Thyroid gland (tissue), 4 donors: ENCODE results near the gene ALDH1B1. TPM values are rescaled to one million over a fixed set of nuclear protein-coding genes. Genes with fewer than 3 reads are reported as not detected.

Experiments used
- DNase-seq, 2 donors: peaks; one replicate each; pipeline ENCODE4 v3.0.0-alpha.2; 2019
- H3K27ac ChIP-seq, 3 donors: fragments of 200-600 bp; sonication (generic); 1 replicate in 2 of 3; 2 replicates in 1 of 3; pipeline ENCODE4 v1.5.1; 2016 to 2019; ENCODE audit warnings: mild to moderate bottlenecking in 1 of 3, moderate library complexity in 1 of 3
- H3K27me3 ChIP-seq: fragments of 200-600 bp; sonication (generic); one replicate; pipeline ENCODE4 v1.5.1; 2019
- H3K36me3 ChIP-seq, 2 donors: fragments of 200-600 bp; sonication (generic); one replicate each; pipeline ENCODE4 v1.5.1; 2016 to 2019
- H3K4me1 ChIP-seq, 2 donors: fragments of 200-600 bp; sonication (generic); one replicate each; pipeline ENCODE4 v1.5.1; 2017 to 2019
- H3K4me3 ChIP-seq, 3 donors: fragments of 200-600 bp; sonication (generic); replicated peaks in 1 of 3; 1 replicate in 2 of 3; 2 replicates in 1 of 3; pipeline ENCODE4 v1.5.1; 2016; ENCODE audit warnings: mild to moderate bottlenecking in 1 of 3
- H3K9me3 ChIP-seq: fragments of 200-600 bp; sonication (generic); one replicate; pipeline ENCODE4 v1.5.1; 2017
- CTCF ChIP-seq, 6 experiments: fragments of 200-600 bp in 3 of 6; fragments of 450-650 bp in 3 of 6; sonication (generic) in 3 of 6; IDR thresholded peaks; one replicate each; pipeline ENCODE4 v1.5.1; 2016 to 2019; ENCODE audit warnings: antibody characterized with exemption in 6 of 6, mild to moderate bottlenecking in 2 of 6, inconsistent platforms in 1 of 6, moderate library complexity in 1 of 6
- POLR2A ChIP-seq, 2 donors: fragments of 450-650 bp; IDR thresholded peaks; one replicate each; pipeline ENCODE4 v1.6.1; 2017; ENCODE audit warnings: antibody characterized with exemption in 2 of 2, mild to moderate bottlenecking in 2 of 2, moderate library complexity in 1 of 2
- whole genome bisulfite sequencing, 2 donors: methylation state at CpG; one replicate each; pipeline ENCODE4 v1.1.5; 2017; 5-methylcytosine and 5-hydroxymethylcytosine counted together
- intact Hi-C: fragments of 100-400 bp; cut with DNase I; formaldehyde crosslinking; loops from one replicate; pipeline ENCODE4 v1.15.1; 2023
- total RNA-seq, 4 donors: library from RNA; depleted of rRNA; stranded (reverse); fragments of >200 nt; gene quantifications; one replicate each; pipeline ENCODE4 v1.2.3, GENCODE V29; 2016

Gene ALDH1B1
- total RNA-seq, 4 donors from 2014 or later, result 11.3 to 33.9 (median 22.8) TPM

- H3K9me3 ChIP-seq, result no peaks in the 10 kb centered on the region
- no peaks in the 10 kb centered on the region for H3K27me3 ChIP-seq
- no peak for TF ChIP-seq POLR2A (IDR thresholded peaks at IDR 0.05)
- TF ChIP-seq CTCF (IDR thresholded peaks at IDR 0.05), result no peak
- H3K4me3 ChIP-seq, result no peak overlapping the region
- H3K4me1 ChIP-seq, result no peaks in the 10 kb centered on the region
- no peaks in the 10 kb centered on the region for H3K36me3 ChIP-seq
- WGBS, 2 donors, result 92 to 93% methylated on average over 10 to 11 of the region's 12 CpGs
- intact Hi-C loops, result loop anchor here (10.0 kb wide), 1 partner anchor 268 kb away; no protein-coding TSS in a partner anchor
- H3K27ac ChIP-seq, result no peak overlapping the region
- DNase-seq, result no peak
Measured at GRCh38 chr9:38352530-38353328, 39.8 kb upstream of the ALDH1B1 start.

GRCh38 chr9:38355115-38355514 is 37.4 kb upstream of the ALDH1B1 start:
- intact Hi-C loops, result loop anchor here (10.0 kb wide), 1 partner anchor 270 kb away; no protein-coding TSS in a partner anchor
- H3K36me3 ChIP-seq, result no peaks in the 10 kb centered on the region
- H3K4me1 ChIP-seq, result no peaks in the 10 kb centered on the region
- TF ChIP-seq POLR2A (IDR thresholded peaks at IDR 0.05) (no peak), CTCF (IDR thresholded peaks at IDR 0.05) (no peak)
- WGBS, 2 donors, result 74 to 88% methylated on average over 3 of the region's 3 CpGs
- H3K27ac ChIP-seq, result no peak overlapping the region
- no peak for DNase-seq
- no peaks in the 10 kb centered on the region for H3K27me3 ChIP-seq
- H3K4me3 ChIP-seq, result no peak overlapping the region
- H3K9me3 ChIP-seq, result no peaks in the 10 kb centered on the region

DNA sequence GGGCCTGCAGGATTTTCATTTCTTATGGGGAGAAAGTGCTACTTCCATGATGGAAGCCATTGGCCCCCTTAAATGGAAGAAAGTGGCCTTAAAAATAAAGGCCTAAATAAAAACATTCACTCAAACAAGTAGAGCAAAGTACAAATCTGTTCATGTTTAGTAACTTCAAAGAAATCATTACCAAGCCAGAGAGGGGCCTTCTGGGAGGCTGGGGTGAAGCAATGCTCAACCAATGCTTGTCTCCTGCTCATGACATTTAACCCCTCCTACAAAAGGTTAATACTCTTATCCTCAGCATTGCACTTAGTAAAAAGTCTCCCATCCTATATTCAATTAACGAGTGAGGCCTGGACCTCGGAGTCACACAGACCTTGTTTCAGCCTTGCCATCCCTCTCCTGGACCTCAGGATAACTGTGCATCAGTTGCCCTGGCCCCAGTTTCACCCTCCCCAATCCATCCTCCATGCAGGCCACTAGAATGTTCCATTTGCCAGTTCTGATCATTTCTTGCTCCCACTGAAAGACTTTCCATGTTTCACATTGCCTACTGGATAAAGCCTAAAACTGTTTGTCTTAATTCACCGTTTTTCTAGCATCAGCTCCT is 36.9 kb upstream of the ALDH1B1 start:
- no peak for DNase-seq
- Histone ChIP-seq H3K36me3 (no peaks in the 10 kb centered on the region), H3K4me1 (no peaks in the 10 kb centered on the region), H3K9me3 (no peaks in the 10 kb centered on the region), H3K27me3 (no peaks in the 10 kb centered on the region), H3K27ac (no peak overlapping the region), H3K4me3 (no peak overlapping the region)
- no peak for TF ChIP-seq POLR2A (IDR thresholded peaks at IDR 0.05)
- TF ChIP-seq CTCF (IDR thresholded peaks at IDR 0.05), result no peak
- WGBS, 2 donors, result 91 to 97% methylated on average over 3 of the region's 3 CpGs
- intact Hi-C loops, result loop anchor here (10.0 kb wide), 1 partner anchor 271 kb away; no protein-coding TSS in a partner anchor

DNA sequence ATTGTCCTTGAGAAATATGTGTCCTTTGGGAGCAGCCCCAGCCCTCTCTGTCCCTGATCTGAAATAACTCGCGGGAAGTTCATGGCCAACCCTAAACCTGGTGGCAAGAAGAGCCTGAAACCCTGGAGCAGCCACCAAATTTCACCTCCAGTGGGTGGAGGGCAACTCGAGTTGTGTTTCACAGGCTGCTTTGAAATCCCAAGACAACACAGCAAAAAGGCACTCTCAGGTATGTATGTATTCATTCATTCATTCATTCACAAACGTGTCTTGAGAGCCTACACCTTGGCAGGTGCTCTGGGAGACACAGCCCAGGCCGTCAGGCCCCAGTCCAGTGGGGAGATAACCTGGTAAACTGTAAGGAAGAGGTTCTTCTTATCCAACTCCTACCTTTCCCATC is 35.7 kb upstream of the ALDH1B1 start:
- intact Hi-C loops, result loop anchor here (10.0 kb wide), 1 partner anchor 272 kb away; no protein-coding TSS in a partner anchor
- Histone ChIP-seq H3K36me3 (no peaks in the 10 kb centered on the region), H3K27ac (no peak overlapping the region), H3K4me3 (no peak overlapping the region), H3K4me1 (peaks cover 2 to 4% of the 10 kb centered on the region in 2 donors), H3K27me3 (no peaks in the 10 kb centered on the region), H3K9me3 (no peaks in the 10 kb centered on the region)
- 86 to 89% methylated on average over 5 of the region's 5 CpGs for WGBS, 2 donors
- TF ChIP-seq CTCF (IDR thresholded peaks at IDR 0.05) (no peak), POLR2A (IDR thresholded peaks at IDR 0.05) (no peak)
- no peak for DNase-seq
